H1 (cell line): ENCODE data around the gene IGSF9. TPM values are rescaled to one million over a fixed set of nuclear protein-coding genes. Genes with fewer than 3 reads are reported as not detected.

Experiments
- CTCF ChIA-PET: fragments of 300-600 bp; sonication (Branson Sonifier 250); formaldehyde crosslinking; loops from one replicate; lab custom pipeline; 2021; ENCODE audit not compliant: partially characterized antibody; lab: Charles Lee
- POLR2A ChIA-PET: fragments of 300-600 bp; sonication (Branson Sonifier 250); formaldehyde crosslinking; loops from one replicate; lab custom pipeline; 2021; ENCODE audit warnings: inconsistent platforms; ENCODE audit not compliant: partially characterized antibody; lab: Charles Lee
- DNase-seq, 2 experiments: peaks; one replicate each; pipeline versions ENCODE4 v3.0.0 to v3.0.0-alpha.2; 2010 to 2022; ENCODE audit warnings: low spot score in 2 of 2, low read depth in 1 of 2, mixed read lengths in 1 of 2
- FAIRE-seq: peaks from 2 replicates; lab custom pipeline; 2011; peaks lifted over from hg19 to GRCh38; lab: Jason Lieb, UNC
- H2AFZ ChIP-seq: 2 replicates; pipeline ENCODE4 v1.8.1; 2012; ENCODE audit warnings: low read length, inconsistent platforms
- H2AK5ac ChIP-seq: 2 replicates; pipeline ENCODE4 v1.6.1; 2013; ENCODE audit warnings: low read depth, low read length
- H2BK120ac ChIP-seq: replicated peaks from 2 replicates; pipeline ENCODE3; 2013; ENCODE audit warnings: low read depth, low read length, inconsistent platforms
- H2BK12ac ChIP-seq: 2 replicates; pipeline ENCODE4 v1.6.1; 2013; ENCODE audit warnings: low read depth, low read length
- H2BK15ac ChIP-seq: 2 replicates; pipeline ENCODE4 v1.6.1; 2013; ENCODE audit warnings: low read length
- H2BK20ac ChIP-seq: 2 replicates; pipeline ENCODE4 v1.6.1; 2013; ENCODE audit warnings: low read length
- H2BK5ac ChIP-seq: 2 replicates; pipeline ENCODE4 v1.6.1; 2013; ENCODE audit warnings: low read depth, low read length
- H3K14ac ChIP-seq: 2 replicates; pipeline ENCODE4 v1.6.1; 2013; ENCODE audit warnings: inconsistent platforms; ENCODE audit not compliant: insufficient read length
- H3K18ac ChIP-seq: 2 replicates; pipeline ENCODE4 v1.6.1; 2013; ENCODE audit warnings: low read length; ENCODE audit errors: extremely low read depth
- H3K23ac ChIP-seq: 2 replicates; pipeline ENCODE4 v1.6.1; 2013; ENCODE audit warnings: inconsistent platforms; ENCODE audit not compliant: insufficient read length
- H3K23me2 ChIP-seq: 2 replicates; pipeline ENCODE4 v1.6.1; 2013; ENCODE audit warnings: low read depth, low read length
- H3K27ac ChIP-seq: 2 replicates; pipeline ENCODE4 v1.6.1; 2011; ENCODE audit warnings: low read depth, low read length, inconsistent platforms
- H3K27me3 ChIP-seq, 4 experiments: replicated peaks in 1 of 4; 1 replicate in 1 of 4; 2 replicates in 3 of 4; pipeline versions ENCODE4 v1.6.1 to v1.8.1; 2011 to 2013; ENCODE audit warnings: low read length in 3 of 4, mild to moderate bottlenecking in 3 of 4, inconsistent platforms in 2 of 4, mixed read lengths in 2 of 4, moderate library complexity in 1 of 4; ENCODE audit not compliant: control insufficient read depth in 3 of 4, insufficient read depth in 3 of 4; ENCODE audit errors: extremely low read depth in 1 of 4
- H3K36me3 ChIP-seq, 4 experiments: 2 replicates each; pipeline versions ENCODE4 v1.6.1 to v1.8.1; 2011 to 2013; ENCODE audit warnings: mild to moderate bottlenecking in 4 of 4, low read length in 3 of 4, moderate library complexity in 2 of 4, control low read depth in 1 of 4, inconsistent platforms in 1 of 4; ENCODE audit not compliant: insufficient read depth in 4 of 4, control insufficient read depth in 2 of 4
- H3K4ac ChIP-seq: replicated peaks from 2 replicates; pipeline ENCODE3; 2013; ENCODE audit warnings: low read length, low read depth, mixed read lengths, inconsistent platforms; ENCODE audit not compliant: insufficient read length
- H3K4me1 ChIP-seq, 4 experiments: replicated peaks in 1 of 4; 1 replicate in 1 of 4; 2 replicates in 3 of 4; pipeline versions ENCODE4 v1.6.1 to v1.8.1; 2011 to 2013; ENCODE audit warnings: low read length in 3 of 4, inconsistent platforms in 2 of 4, mixed read lengths in 1 of 4; ENCODE audit not compliant: insufficient read depth in 4 of 4, control insufficient read depth in 3 of 4
- H3K4me2 ChIP-seq, 2 experiments: 2 replicates each; pipeline versions ENCODE4 v1.6.1 to v1.8.1; 2011 to 2013; ENCODE audit warnings: low read depth in 2 of 2, low read length in 2 of 2, control low read depth in 1 of 2, inconsistent platforms in 1 of 2, mild to moderate bottlenecking in 1 of 2; ENCODE audit not compliant: insufficient read depth in 1 of 2
- H3K4me3 ChIP-seq, 4 experiments: fragments of 200-600, 300-600 bp in 1 of 4; sonication (generic), shearing (Covaris generic), sonication (Bioruptor Twin) in 1 of 4; 2 replicates each; pipeline versions ENCODE4 v1.5.1 to v1.8.1; 2011 to 2016; ENCODE audit warnings: low read length in 4 of 4, low read depth in 3 of 4, control low read depth in 2 of 4, inconsistent platforms in 2 of 4, mild to moderate bottlenecking in 2 of 4, mixed read lengths in 1 of 4, moderate library complexity in 1 of 4; ENCODE audit not compliant: insufficient read depth in 2 of 4; ENCODE audit errors: extremely low read depth in 1 of 4
- H3K56ac ChIP-seq: replicated peaks from 2 replicates; pipeline ENCODE3; 2013; ENCODE audit warnings: low read depth, mild to moderate bottlenecking, mixed read lengths, low read length, inconsistent platforms; ENCODE audit not compliant: insufficient read length
- H3K79me1 ChIP-seq: 2 replicates; pipeline ENCODE4 v1.6.1; 2013; ENCODE audit warnings: low read depth, low read length, control low read depth
- H3K79me2 ChIP-seq, 2 experiments: 2 replicates each; pipeline versions ENCODE4 v1.6.1 to v1.8.1; 2012 to 2013; ENCODE audit warnings: low read length in 2 of 2, mild to moderate bottlenecking in 2 of 2, inconsistent platforms in 1 of 2; ENCODE audit not compliant: insufficient read depth in 2 of 2, control insufficient read depth in 1 of 2
- H3K9ac ChIP-seq, 4 experiments: replicated peaks in 1 of 4; 1 replicate in 1 of 4; 2 replicates in 3 of 4; pipeline versions ENCODE4 v1.6.1 to v1.8.1; 2011 to 2013; ENCODE audit warnings: low read depth in 3 of 4, low read length in 3 of 4, control low read depth in 2 of 4, mild to moderate bottlenecking in 2 of 4, moderate library complexity in 2 of 4, inconsistent platforms in 1 of 4; ENCODE audit errors: extremely low read depth in 1 of 4
- H3K9me3 ChIP-seq, 2 experiments: 2 replicates each; pipeline versions ENCODE4 v1.6.1 to v1.8.1; 2012 to 2013; ENCODE audit warnings: mild to moderate bottlenecking in 2 of 2, moderate library complexity in 2 of 2, control low read depth in 1 of 2, inconsistent platforms in 1 of 2, low read depth in 1 of 2, low read length in 1 of 2, mixed read lengths in 1 of 2; ENCODE audit not compliant: insufficient read depth in 2 of 2
- H4K20me1 ChIP-seq, 2 experiments: replicated peaks in 1 of 2; 2 replicates each; pipeline versions ENCODE3 to v1.8.1; 2011 to 2013; ENCODE audit warnings: inconsistent platforms in 2 of 2, low read length in 2 of 2, mild to moderate bottlenecking in 1 of 2; ENCODE audit not compliant: insufficient read depth in 2 of 2, control insufficient read depth in 1 of 2
- H4K5ac ChIP-seq: 2 replicates; pipeline ENCODE4 v1.6.1; 2013; ENCODE audit warnings: low read length, low read depth, mixed read lengths, inconsistent platforms; ENCODE audit not compliant: insufficient read length
- H4K8ac ChIP-seq: 2 replicates; pipeline ENCODE4 v1.8.0; 2013; ENCODE audit warnings: mild to moderate bottlenecking, moderate library complexity, low read length, inconsistent platforms; ENCODE audit not compliant: insufficient read depth; ENCODE audit errors: extremely low read depth
- H4K91ac ChIP-seq: replicated peaks from 2 replicates; pipeline ENCODE3; 2013; ENCODE audit warnings: low read length, mixed read lengths, inconsistent platforms; ENCODE audit not compliant: insufficient read length
- CBX5 ChIP-seq: fragments of 300-800, 300-1000 bp; sonication (generic); IDR thresholded peaks from 2 replicates; pipeline ENCODE4 v1.7.1; 2016; ENCODE audit warnings: antibody characterized with exemption, low read length, low read depth
- CEBPB ChIP-seq: IDR thresholded peaks from 2 replicates; pipeline ENCODE4 v1.6.1; 2012; ENCODE audit warnings: low read depth, low read length
- CHD2 ChIP-seq: IDR thresholded peaks from 2 replicates; pipeline ENCODE4 v1.6.1; 2012; ENCODE audit warnings: low read length, improper control_type of control experiment
- FOSL1 ChIP-seq: IDR thresholded peaks from 2 replicates; pipeline ENCODE4 v1.6.1; 2011; ENCODE audit warnings: mild to moderate bottlenecking, low read depth, low read length, moderate library complexity; ENCODE audit not compliant: insufficient read depth
- GTF2F1 ChIP-seq: IDR thresholded peaks from 2 replicates; pipeline ENCODE4 v1.6.1; 2012; ENCODE audit warnings: low read depth, low read length, improper control_type of control experiment, borderline replicate concordance
- HDAC6 ChIP-seq: IDR thresholded peaks from one replicate; pipeline ENCODE4 v1.7.1; 2012; ENCODE audit warnings: low read depth, mild to moderate bottlenecking, inconsistent platforms, low read length, moderate library complexity
- KDM5A ChIP-seq: fragments of 200-600 bp; IDR thresholded peaks from 2 replicates; pipeline ENCODE4 v1.7.1; 2012; ENCODE audit warnings: mild to moderate bottlenecking, low read length, inconsistent platforms, mixed read lengths
- NANOG ChIP-seq: IDR thresholded peaks from 2 replicates; pipeline ENCODE4 v1.6.1; 2011; ENCODE audit warnings: low read length, low read depth, mild to moderate bottlenecking, inconsistent platforms; ENCODE audit not compliant: insufficient read depth, poor library complexity, severe bottlenecking
- POLR2AphosphoS5 ChIP-seq: IDR thresholded peaks from 2 replicates; pipeline ENCODE4 v1.6.1; 2011; ENCODE audit warnings: low read depth, low read length
- RAD21 ChIP-seq, 2 experiments: IDR thresholded peaks in 1 of 2; conservative IDR thresholded peaks in 1 of 2; 2 replicates each; pipeline ENCODE4 v1.6.1; 2011; ENCODE audit warnings: low read depth in 2 of 2, low read length in 2 of 2, improper control_type of control experiment in 1 of 2, inconsistent platforms in 1 of 2, mild to moderate bottlenecking in 1 of 2, moderate library complexity in 1 of 2
- RFX5 ChIP-seq: IDR thresholded peaks from 2 replicates; pipeline ENCODE4 v1.6.1; 2011; ENCODE audit warnings: low read depth, low read length, improper control_type of control experiment, borderline replicate concordance
- RXRA ChIP-seq: IDR thresholded peaks from 2 replicates; pipeline ENCODE4 v1.6.1; 2011; ENCODE audit warnings: low read depth, mild to moderate bottlenecking, low read length, moderate library complexity; ENCODE audit not compliant: insufficient read depth
- SIN3A ChIP-seq, 2 experiments: IDR thresholded peaks in 1 of 2; conservative IDR thresholded peaks in 1 of 2; 2 replicates each; pipeline ENCODE4 v1.6.1; 2011 to 2012; ENCODE audit warnings: low read length in 2 of 2, improper control_type of control experiment in 1 of 2, low read depth in 1 of 2, mild to moderate bottlenecking in 1 of 2
- SP2 ChIP-seq: IDR thresholded peaks from 2 replicates; pipeline ENCODE4 v1.6.1; 2012; ENCODE audit warnings: mild to moderate bottlenecking, low read length, inconsistent platforms
- SRF ChIP-seq: IDR thresholded peaks from 2 replicates; pipeline ENCODE4 v1.6.1; 2011; ENCODE audit warnings: mild to moderate bottlenecking, low read depth, low read length, moderate library complexity
- WGBS, 2 experiments: shearing (Covaris generic) in 1 of 2; methylation state at CpG; one replicate each; pipeline versions ENCODE4 v1.1.6 to v1.1.7; 2013 to 2015; ENCODE audit warnings: low lambda C conversion rate in 2 of 2, mixed read lengths in 2 of 2, inconsistent platforms in 1 of 2, low coverage in 1 of 2, missing lambda C conversion rate in 1 of 2; ENCODE audit not compliant: insufficient replicate concordance in 2 of 2, insufficient coverage in 1 of 2, insufficient read length in 1 of 2; ENCODE audit errors: extremely low coverage in 1 of 2, missing lambda C conversion rate in 1 of 2; 5-methylcytosine and 5-hydroxymethylcytosine counted together
- polyA plus RNA-seq, 7 experiments: library from polyadenylated mRNA; depleted of rRNA in 3 of 7; stranded (reverse) in 5 of 7; unstranded in 2 of 7; fragments of >200 nt in 5 of 7; fragments of 200-250 nt in 2 of 7; gene quantifications; 1 replicate in 5 of 7; 2 replicates in 1 of 7; 4 replicates in 1 of 7; pipeline versions ENCODE4 v1.2.1 to v1.2.3, GENCODE V29; 2011 to 2013; ENCODE audit warnings: missing spikeins in 2 of 7, mixed read lengths in 2 of 7
- total RNA-seq: library from RNA; stranded (reverse); fragmentation: NEBNext Ultra II Directional; extraction: Animal tissue kit (Norgen Biotek cat#: 25700); gene quantifications from 2 replicates; pipeline ENCODE4 v1.2.1, GENCODE V29; 2021

Gene IGSF9
- total and polyA plus RNA-seq, 2 of the 8 experiments (the other 6 are each of a cell fraction or from before 2014, with no cell fraction given) = 10.9 to 28.1 TPM

DNA sequence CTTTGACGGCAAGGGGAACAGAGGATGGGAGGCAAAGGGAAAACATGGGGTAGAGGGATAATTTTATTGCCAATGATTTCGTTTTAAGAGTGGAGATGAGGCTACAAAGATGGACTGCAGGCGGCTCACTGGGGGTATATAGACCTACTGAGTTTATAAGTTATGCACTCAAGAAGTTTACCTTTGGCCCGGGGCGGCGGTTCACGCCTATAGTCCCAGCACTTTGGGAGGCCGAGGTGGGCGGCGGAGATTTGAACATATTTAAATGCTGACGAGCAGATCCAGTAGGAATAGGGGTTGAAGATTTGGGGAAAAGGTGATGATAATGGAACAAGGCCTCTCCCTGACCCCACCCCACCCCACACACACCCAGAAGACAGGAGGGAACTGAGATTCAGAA is 16.8 kb upstream of the IGSF9 start:
- Histone ChIP-seq H3K27me3 (no peaks in the 10 kb centered on the region), H3K9me3 (no peaks in the 10 kb centered on the region), H3K23me2 (no peaks in the 10 kb centered on the region), H4K5ac (no peak overlapping the region), H3K4me3 (no peak overlapping the region), H2BK120ac (no peak overlapping the region), H3K14ac (no peak overlapping the region), H3K23ac (no peak overlapping the region), H3K27ac (no peak overlapping the region), H2BK12ac (no peak overlapping the region), H4K91ac (no peak overlapping the region), H2BK20ac (no peak overlapping the region), H3K18ac (no peak overlapping the region), H3K36me3 (no peaks in the 10 kb centered on the region), H3K79me2 (no peaks in the 10 kb centered on the region), H3K4me2 (no peak overlapping the region), H3K4me1 (no peaks in the 10 kb centered on the region; a peak in 1 of 7 replicates), H2AFZ (no peak overlapping the region), H3K9ac (no peak overlapping the region), H4K8ac (no peak overlapping the region), H3K56ac (no peak overlapping the region), H3K79me1 (no peaks in the 10 kb centered on the region), H4K20me1 (no peaks in the 10 kb centered on the region), H2BK5ac (no peak overlapping the region), H3K4ac (no peak overlapping the region), H2AK5ac (no peak overlapping the region), H2BK15ac (no peak overlapping the region)
- FAIRE-seq (no peak), DNase-seq (no peak)
- TF ChIP-seq POLR2AphosphoS5 (no peak), RFX5 (no peak), RAD21 (IDR thresholded peaks at IDR 0.05 in 1 of 2, conservative IDR thresholded peaks at IDR 0.05 in 1 of 2; ENCODE audit: low read depth in 2 of 2, low read length in 2 of 2) (no peak), SRF (no peak), SP2 (no peak), FOSL1 (no peak), SIN3A (conservative IDR thresholded peaks at IDR 0.05 in 1 of 2, IDR thresholded peaks at IDR 0.05 in 1 of 2; ENCODE audit: low read depth in 1 of 2, low read length in 2 of 2) (no peak), HDAC6 (no peak), NANOG (no peak), RXRA (no peak), CEBPB (no peak), KDM5A (no peak), CHD2 (no peak), GTF2F1 (no peak), CBX5 (no peak)
- ChIA-PET POLR2A (interaction anchor here (1.2 kb wide), 1 partner anchor 32 kb away, joined by 3 read pairs; no protein-coding TSS in a partner anchor), CTCF (no interaction called here)
- WGBS, 2 experiments = 92% methylated on average over 11 of the region's 11 CpGs; no CpG with 5 or more reads in 1 of the 2 experiments
